HG02884 (cell line): Measurements from ENCODE around the gene ERAP2.
A peak's percentile ranks its signal among the peaks of the same experiment; 100 is the strongest.
"Not testable (repeated sequence)": the region's sequence is repeated elsewhere in the genome, so short reads cannot be mapped to it uniquely, and the experiment has no call there.

Experiments
- ATAC-seq: cut with Tn5 transposase; IDR thresholded peaks from one replicate; pipeline ENCODE4 v1.9.1; 2021; ENCODE audit warnings: mild to moderate bottlenecking, moderate library complexity; ENCODE audit not compliant: unreplicated experiment

Gene ERAP2

DNA sequence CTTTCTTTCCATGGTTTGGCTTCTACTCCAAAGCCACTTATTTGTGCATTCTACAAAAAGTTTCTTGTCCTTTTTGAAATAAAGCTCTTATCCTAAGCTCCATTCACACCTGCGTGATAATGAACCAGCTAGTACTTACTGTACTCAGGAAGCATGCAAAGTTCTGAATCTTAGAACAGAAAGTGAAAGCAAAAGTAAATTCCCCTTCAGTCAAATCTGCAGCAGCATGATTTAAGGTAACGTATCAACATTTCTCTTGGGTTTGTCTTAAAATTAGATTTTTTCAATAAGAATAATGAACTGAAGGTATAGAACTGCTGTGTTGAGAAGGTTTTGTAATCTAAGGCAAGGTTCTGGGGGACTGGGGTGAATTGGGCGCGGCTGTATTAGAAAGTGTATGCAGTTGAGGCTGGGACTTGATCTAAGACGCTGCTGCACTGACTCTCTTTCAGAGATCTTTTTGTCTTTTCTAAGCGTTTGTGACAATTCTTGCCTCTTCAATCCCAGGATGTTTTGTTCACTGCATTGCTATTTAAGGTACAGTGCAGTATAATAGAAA lies at the start of gene ERAP2:
Gene ERAP2, plus strand, starts transcription at position 209 of the 559 bp plus-strand sequence. CDS start 3,186 bp downstream, outside the sequence.
- ATAC-seq: peak; percentile 44

DNA sequence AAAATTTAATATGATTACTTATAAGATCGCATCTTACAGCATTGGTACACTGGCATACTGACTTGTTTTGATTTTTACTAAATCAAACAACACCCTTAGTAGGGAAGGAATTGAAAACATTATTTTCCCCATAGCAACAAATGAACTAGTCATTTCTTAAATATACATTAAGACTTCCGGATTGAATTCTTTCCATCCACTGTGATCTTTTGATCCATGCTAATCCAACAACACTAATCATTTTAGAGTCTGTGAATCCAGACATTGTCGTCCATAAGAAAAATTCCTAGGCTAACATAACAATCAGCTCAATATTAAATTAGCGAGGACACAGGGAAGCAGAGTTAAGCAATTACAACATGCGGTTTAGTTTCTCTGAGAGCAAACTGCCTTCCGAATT lies 47.0 kb upstream of the ERAP2 start:
- ATAC-seq: no peak

- no peak for ATAC-seq
These were observed 42.3 kb upstream of the ERAP2 start for GRCh38 chr5:96834016-96834415.

- no peak for ATAC-seq
These were observed 40.5 kb upstream of the ERAP2 start for GRCh38 chr5:96835791-96836191.

- no peak for ATAC-seq
These were observed 39.5 kb upstream of the ERAP2 start for GRCh38 chr5:96836817-96837216.

DNA sequence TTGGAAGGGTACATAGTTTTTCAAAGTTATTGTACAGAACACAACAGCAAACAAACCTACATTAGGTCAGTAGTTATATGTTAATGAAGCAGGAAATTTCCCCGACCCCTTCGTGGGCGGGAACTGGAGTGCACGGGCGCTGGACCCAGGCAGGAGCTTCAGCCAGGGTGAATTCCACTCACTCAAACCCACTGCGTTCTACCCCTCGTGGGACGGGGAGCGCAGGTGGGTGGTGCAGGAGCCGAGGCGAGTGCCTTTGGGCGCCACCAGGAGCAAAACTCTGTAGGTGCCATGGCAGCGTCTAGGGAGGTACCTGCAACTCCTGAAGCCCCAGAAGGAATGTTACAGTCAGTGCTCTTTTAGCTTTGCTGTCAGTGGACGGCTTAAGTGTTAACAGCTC lies 39.0 kb upstream of the ERAP2 start:
- ATAC-seq: no peak

DNA sequence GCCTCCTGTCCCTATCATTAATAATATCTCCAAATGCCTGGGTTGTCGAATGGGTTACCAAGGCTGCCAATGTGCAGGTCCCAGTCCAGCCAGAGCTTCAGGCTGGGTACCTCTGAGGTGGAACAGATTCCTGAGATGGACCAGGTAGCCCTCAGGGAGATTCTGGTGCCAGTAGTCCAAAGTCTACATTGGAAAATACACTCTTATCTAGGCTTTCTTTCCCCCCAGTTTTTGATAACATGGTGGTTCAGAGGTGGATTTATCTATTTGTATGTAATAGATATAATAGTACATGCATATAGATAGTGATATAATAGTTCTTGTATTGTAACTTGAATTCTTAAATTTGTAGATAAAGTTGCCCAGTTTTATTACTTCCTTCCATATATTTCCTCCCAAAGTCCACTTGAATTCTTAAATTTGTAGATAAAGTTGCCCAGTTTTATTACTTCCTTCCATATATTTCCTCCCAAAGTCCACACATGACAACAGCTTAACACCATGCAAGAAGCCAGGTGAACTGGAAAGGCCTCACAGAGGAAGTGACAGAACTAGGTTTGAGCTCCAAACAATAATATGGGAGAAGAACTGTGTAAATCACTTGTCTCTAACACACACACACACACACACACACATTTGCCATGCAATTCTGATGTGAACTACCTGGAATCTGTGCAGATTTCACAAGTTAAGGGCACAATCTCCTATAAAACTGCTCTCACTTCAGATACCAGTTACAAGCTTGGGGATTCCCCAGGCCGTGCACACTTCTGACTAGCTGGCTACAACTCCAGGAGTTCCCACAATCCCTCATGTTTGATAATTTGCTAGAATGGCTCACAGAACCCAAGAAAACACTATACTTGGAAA lies 37.9 kb upstream of the ERAP2 start:
- ATAC-seq: no peak

DNA sequence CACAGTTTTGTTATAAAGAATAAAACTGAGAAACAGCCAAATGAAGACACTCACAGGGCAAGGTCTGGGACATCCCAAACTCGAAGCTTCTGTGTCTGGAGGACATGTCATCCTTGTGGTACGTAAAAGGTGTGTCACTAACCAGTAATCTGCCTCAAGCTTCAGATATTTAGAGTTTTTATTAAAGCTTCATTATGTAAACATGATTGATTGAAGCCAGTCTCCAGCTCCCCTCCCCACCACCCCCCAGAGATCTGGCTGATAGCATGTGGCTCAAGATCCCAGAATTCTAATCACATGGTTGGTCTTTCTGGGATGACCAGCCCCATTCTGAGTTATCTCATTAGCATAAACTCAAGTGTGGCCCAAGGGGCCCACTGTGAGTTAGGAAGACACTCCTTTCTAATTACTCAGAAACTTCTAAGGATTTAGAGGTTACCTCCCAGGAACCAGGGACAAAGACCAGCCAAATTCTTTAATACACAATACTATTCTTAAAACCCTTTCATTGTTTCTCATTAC lies 37.2 kb upstream of the ERAP2 start:
- no peak for ATAC-seq

DNA sequence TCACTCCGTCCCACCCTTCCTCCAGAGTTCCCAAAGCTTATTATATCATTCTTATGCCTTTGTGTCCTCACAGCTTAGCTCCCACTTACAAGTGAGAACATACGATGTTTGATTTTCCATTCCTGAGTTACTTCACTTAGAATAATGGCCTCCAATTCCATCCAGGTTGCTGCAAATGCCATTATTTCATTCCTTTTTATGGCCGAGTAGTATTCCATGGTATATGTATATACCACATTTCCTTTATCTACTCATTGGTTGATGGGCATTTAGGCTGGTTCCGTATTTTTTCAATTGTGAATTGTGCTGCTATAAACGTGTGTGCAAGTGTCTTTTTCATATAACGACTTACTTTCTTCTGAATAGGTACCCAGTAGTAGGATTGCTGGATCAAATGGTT lies 34.4 kb upstream of the ERAP2 start:
- ATAC-seq: not testable (repeated sequence)

DNA sequence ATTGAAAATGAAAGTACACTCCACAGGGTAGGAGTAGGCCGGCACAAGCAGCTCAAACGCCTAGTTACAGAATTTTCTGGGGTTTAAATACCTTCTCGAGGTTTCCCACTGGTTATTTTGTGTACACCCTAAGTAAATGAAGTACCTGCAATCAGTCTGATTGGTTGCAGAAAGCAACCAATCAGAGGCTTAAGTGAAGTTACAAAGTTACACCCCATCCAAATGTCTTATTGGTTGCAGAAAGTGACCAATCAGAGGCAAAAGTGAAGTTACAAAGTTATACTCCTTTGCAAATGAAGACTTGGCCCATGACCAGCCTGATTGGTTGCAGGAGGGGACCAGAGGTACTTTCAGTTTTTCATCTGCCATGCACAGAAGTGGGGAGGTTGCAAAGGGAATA lies 33.2 kb upstream of the ERAP2 start:
- no peak for ATAC-seq

DNA sequence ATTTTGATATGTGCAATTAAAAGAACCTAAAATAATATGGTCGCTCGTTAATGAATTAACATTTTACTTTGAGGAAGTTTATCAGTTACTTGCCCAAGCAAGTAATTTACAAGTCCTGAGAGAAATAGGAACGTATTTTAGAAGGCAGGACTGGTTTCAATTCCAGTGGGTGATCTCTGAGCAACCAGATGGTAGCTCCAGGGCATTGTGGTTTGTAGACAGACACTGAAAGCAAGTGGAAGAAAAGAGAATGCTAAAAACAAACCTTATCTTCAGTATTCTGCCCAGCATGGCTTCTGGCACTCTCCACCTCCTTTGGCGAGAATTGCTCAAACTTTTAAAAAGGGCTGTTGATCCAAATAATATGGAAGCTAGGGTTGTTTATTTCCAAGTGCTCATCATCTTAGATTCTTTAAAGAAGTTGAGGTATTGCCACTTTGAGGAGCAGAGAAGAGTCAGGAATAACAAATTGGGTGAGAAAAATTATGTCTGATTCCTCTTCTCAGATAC lies 31.8 kb upstream of the ERAP2 start:
- no peak for ATAC-seq

DNA sequence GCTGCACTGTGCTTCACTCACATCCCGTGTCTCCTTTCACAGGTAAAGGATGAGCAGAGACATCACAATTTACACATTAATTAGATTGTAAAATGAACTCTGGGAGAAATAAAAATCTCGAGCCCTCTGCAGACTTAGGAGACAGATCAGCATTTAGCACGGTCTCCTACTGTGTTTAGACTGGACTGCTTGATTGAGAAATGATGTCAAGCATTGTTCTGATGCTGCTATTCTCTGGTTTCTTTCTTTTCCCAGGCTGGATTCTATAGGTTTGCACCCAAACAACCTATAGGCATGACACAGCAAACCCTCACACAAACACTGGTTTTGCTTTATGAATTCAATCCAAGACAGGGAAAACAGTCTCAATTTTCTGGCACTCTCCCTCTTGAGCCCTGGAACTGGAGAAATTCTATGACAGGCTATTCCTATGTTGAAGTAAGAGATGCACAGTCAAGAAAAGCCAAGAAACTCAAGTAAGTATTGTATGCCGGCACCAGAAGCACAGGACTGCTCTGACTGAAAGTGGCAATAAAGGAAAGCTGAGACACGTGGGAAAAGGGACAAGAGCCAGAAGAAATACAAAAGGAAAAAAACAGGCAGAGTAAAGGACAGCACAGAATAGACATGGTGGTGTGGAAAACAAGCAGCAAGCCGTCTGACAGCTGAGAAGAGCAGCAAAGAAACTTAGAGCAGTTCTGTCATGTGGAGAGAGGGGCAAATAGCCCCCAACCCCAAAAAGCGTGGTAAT lies 24.8 kb upstream of the ERAP2 start:
- ATAC-seq: no peak

DNA sequence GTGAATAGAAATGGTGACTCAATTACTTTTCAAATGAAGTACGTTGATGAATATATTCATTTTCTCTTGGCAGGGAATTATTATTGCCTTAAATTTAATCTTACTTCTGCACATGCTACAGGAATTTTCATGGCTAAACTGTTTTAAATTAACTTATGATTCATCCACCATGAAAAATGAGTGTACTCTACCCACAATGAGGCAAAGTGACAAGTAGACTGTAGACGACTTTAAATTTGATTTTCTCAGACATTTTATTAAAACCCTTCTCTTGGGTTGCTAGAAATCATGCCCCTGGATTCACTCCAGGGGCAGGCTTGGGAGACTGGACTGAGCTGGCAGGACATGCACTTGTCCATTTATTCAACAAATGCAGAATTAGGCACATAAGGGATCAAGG lies 23.5 kb upstream of the ERAP2 start:
- ATAC-seq: no peak

GRCh38 chr5:96854067-96854466 lies 22.2 kb upstream of the ERAP2 start:
- ATAC-seq: no peak

- no peak for ATAC-seq
These were observed 21.0 kb upstream of the ERAP2 start for GRCh38 chr5:96855031-96855872.

- no peak for ATAC-seq
These were observed 19.9 kb upstream of the ERAP2 start for GRCh38 chr5:96856371-96856770.

DNA sequence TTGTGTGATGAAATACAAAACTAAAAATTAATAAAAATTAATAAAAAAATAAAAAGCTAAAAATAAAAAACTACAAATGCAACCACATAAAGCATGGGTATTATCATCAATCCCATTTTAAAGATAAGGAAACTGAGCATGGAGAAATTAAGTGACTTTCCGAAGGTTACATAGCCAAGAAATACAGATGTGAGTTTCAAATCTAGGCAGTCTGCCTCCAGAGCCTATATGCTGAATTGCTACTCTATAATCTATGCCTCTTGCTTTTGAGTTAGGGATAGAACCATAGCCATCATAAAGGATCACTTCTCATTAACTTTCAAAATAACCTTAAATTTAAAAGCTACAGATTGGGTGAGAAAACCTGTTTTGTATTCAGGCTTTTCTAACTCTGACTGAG lies 18.8 kb upstream of the ERAP2 start:
- no peak for ATAC-seq

- ATAC-seq: no peak
These were observed 18.4 kb upstream of the ERAP2 start for GRCh38 chr5:96857924-96858323.

- ATAC-seq: no peak
These were observed 16.9 kb upstream of the ERAP2 start for GRCh38 chr5:96859375-96859774.

DNA sequence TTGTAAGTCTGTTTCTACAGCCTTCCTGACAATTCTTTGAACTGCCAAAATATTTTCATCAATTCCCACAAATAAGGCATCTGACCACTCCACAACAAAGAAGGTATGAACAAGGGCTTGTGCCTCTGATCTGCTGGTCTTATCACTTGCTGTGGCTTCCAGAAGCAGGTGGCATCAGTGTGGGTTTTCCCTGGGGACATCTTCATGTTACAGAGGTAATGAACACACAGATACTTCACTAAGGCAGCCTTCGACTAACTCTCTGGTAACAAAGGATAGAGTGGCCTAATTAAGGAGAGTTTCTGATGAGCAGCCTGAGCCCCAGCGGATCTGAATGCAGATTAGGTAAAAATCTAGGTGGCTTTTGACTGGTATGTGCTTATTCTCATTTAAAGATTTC lies 15.2 kb upstream of the ERAP2 start:
- ATAC-seq: no peak

GRCh38 chr5:96863114-96863513 lies 13.2 kb upstream of the ERAP2 start:
- ATAC-seq: no peak
